Measurements from ENCODE around the gene NTM.
A peak's percentile ranks its signal among the peaks of the same experiment; 100 is the strongest.

Gene NTM

GRCh38 chr11:132154781-132155180, 784.4 kb downstream of the NTM start:
- DNase-seq (ENCODE audit: low spot score) = no peak

DNA sequence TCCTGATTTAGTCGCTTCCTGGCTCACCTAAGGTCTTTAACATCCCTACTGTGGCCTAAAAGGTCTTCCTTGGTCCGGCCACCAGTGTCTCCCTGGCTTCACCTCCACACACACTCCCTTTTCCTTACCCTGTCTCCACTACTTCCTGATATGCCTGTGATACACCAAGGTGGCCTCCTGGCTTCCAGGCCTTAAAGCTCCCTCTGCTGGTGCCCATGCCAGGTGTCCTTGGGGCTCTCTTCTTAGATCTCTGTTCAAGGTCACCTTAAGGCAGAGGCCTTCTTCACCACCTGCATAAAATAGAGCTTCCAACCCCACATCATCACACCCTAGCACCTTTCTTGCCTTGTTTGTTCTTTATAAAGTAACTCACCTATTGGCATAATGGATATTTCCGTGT, 787.7 kb downstream of the NTM start:
- DNase-seq (ENCODE audit: low spot score) = no peak

GRCh38 chr11:132158696-132159095, 788.3 kb downstream of the NTM start:
- no peak for DNase-seq (ENCODE audit: low spot score)

- no peak for DNase-seq (ENCODE audit: low spot score)
These were observed 791.1 kb downstream of the NTM start for GRCh38 chr11:132161403-132162078.

GRCh38 chr11:132168344-132168981, 798.0 kb downstream of the NTM start:
- DNase-seq (ENCODE audit: low spot score) = no peak

DNA sequence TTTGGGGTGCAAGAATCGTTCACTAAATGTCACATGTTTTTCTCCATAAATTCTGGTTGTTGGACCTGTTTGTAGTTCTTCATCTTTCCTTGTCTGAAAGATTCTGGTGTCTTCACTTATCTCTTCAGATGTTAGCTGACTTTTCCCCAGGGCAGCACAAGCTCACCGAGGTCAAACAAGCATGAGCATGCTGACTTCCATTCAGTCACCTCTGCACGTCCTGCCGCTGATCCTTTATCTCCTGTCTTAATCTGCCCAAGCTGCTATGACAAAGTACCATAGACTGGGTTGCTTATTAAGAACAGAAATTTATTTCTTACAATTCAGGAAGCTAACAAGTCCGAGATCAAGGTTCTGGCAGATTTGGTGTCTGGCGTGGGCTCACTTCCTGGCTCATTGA, 800.6 kb downstream of the NTM start:
- DNase-seq (ENCODE audit: low spot score) = no peak

DNA sequence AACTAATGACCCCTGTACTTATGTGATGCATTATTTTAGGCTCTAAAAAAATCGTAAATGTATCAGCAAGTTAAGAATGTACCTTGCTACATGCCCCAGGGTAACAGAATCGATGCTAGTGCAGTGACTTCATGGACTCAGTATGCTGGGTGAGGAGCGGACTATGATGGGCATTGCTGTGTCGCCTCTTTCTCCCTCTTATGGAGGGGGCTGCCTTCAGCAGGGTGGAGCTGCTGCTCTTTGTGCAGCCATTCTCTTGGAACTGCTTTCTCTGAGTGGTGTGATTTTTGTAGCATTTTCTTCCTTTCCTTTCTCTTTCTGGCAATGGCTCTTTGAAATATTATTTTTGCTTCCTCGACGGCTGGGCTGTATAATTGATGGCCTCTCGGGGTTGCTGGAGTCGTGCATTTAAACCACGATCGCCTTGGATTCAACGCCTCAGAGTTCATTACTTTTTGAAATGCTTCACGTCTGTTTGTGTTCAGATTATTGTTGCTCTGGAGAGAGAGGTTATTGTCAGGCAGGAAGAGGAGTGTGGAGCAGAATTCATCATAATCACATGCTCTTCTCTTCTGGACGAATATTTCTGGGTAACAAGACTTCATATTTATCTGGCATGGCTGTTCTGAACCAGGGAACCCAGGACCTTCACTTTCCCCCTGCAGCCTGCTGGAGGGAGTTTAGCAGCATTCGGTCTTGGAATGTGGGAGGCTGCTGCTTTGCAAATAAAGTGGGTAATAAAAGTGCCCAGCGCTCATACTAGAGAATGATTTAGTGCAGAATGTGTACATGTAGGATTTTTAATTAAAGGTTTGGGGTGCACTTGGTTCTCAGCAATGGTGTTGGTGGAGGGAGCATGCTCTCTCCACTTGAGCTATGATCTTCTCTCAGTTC, 804.2 kb downstream of the NTM start:
- DNase-seq (ENCODE audit: low spot score) = no peak

- no peak for DNase-seq (ENCODE audit: low spot score)
These were observed 806.7 kb downstream of the NTM start for GRCh38 chr11:132177106-132177505.

DNA sequence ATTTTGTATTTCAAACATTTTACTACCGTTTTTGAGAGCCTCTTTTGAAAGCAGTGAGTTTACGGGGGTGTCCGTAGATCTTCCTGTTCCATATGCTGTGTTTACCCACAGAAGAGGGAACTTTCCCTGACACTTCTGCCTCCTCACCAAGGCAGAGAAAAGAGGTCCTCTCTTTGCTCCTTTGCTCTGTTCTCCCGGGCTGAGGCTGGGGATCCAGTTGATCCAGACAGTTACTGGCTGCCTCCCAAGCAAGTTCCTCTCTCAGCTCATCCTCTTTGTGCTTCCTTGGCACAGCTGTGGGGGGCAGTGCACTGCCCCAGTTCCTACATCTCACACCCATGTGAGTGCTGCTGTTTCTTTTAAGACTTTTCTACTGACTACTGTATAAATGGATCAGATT, 813.7 kb downstream of the NTM start:
- no peak for DNase-seq (ENCODE audit: low spot score)

GRCh38 chr11:132185726-132186592, 815.5 kb downstream of the NTM start:
- DNase-seq (ENCODE audit: low spot score) = peak; percentile 4

GRCh38 chr11:132186699-132187098, 816.3 kb downstream of the NTM start:
- no peak for DNase-seq (ENCODE audit: low spot score)

- no peak for DNase-seq (ENCODE audit: low spot score)
These were observed 817.0 kb downstream of the NTM start for GRCh38 chr11:132187386-132187785.

- no peak for DNase-seq (ENCODE audit: low spot score)
These were observed 817.4 kb downstream of the NTM start for GRCh38 chr11:132187814-132188213.

GRCh38 chr11:132196928-132197327, 826.5 kb downstream of the NTM start:
- no peak for DNase-seq (ENCODE audit: low spot score)

DNA sequence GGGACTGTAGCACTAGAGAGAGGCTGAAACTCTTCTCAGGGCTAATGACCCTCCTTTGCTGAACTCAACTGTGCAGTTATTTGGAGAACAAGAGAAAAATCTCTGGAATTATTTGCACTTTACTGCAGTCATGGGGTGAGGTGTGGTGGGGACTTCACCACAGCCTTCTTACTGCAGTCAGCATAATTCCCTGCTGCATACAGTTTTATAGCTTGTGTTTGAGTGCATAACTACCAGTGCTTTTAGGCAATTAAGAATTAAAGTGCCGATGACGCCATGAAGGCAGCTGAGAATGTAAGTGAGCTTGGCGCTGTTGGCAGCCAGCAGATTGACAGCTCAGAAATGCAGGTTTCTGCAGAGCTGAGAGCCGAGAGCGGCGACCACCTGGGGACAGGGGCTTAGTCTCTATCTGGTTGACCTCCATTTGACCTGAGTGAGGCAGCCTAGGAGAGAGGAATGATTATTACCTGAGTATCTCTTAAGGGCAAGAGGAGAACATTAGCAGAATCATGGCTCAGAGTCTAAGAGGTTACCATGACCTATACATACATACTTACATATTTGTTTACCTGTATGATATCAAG, 830.0 kb downstream of the NTM start:
- no peak for DNase-seq (ENCODE audit: low spot score)

DNA sequence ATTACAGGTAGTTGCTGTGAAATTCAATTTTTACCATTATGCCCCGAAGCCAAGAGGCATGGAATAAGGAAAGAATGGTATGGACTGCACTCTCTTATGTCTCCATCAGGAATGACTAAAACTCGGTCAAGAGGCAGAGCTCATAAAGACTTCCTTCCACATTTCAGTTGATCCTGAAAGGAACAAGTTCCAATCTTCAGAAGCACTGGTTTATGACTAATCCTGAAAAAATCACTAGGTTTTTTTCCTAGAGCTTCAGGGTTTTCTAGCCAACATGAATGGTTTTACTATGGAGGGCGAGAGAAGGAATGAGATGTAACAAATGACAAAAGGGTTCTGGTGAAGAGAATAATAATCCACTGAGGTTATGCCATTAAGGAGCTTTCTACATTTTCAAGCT, 832.2 kb downstream of the NTM start:
- DNase-seq (ENCODE audit: low spot score) = no peak

DNA sequence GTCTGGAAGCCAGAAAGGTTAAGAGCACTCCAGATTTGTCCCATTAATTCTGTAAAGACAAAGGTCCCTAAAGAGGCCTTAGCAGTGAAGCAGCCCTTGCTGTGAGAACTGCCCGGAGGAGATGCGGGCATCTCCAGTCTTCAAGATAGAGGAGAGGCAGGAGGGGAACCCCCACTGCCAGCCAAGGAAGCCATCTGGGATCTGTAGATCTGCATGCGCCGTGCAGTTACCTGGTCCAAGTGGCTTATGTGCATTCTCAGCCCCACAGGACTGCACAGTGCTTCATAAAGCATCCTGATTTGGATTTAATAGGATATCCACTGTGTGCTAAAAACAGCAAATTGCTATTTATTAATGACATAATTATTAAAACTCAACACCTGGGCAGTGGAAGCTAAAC, 834.6 kb downstream of the NTM start:
- DNase-seq (ENCODE audit: low spot score) = no peak

DNA sequence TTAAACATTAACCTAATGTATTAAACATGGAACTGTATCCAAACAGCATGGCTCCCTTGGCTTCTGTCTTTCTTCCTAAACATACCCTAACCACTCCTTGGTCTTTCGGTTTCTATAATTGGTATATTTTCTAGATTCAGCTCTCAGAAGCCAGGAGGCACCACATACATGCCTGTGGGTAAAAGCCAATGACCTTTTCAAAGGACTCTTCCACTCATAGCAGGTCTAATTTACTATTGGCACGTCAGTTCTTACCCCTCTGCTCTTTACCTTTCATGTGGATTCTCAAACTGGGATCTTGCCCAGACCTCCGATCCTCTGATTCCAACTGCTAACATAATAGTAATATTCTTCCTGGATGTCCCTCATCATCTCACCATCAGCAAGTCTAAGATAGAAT, 835.1 kb downstream of the NTM start:
- no peak for DNase-seq (ENCODE audit: low spot score)

- DNase-seq (ENCODE audit: low spot score) = no peak
These were observed 836.6 kb downstream of the NTM start for GRCh38 chr11:132206993-132207392.

GRCh38 chr11:132208477-132209055, 838.2 kb downstream of the NTM start:
- no peak for DNase-seq (ENCODE audit: low spot score)

DNA sequence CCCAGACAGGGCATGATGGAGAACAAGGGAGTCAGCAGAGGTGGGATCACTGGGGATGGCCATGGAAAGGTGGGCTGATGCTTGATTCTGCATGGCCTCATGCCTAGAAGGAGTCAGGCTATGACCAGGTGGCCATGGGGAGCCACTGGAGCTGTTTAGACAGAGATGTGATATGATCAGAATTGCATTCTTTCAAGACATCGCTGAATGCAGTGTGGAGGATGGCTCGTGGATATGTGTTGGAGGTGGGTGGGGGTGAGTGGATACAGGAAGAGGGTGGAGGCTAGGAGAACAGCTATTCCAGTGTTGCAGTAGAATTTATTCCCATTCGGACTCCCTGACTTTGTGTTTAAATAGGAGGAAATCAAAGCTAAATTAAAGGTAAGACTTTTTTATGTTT, 841.1 kb downstream of the NTM start:
- no peak for DNase-seq (ENCODE audit: low spot score)

All from Ammon's horn (tissue), 1 donor.